HG03432 (cell line): ENCODE results near the gene KRT77.
"Not testable (repeated sequence)": the region's sequence is repeated elsewhere in the genome, so short reads cannot be mapped to it uniquely, and the experiment has no call there.

ENCODE experiments used
- ATAC-seq: cut with Tn5 transposase; IDR thresholded peaks from one replicate; pipeline ENCODE4 v1.9.1; 2021; ENCODE audit warnings: mild to moderate bottlenecking, moderate library complexity; ENCODE audit not compliant: unreplicated experiment

Gene KRT77

DNA sequence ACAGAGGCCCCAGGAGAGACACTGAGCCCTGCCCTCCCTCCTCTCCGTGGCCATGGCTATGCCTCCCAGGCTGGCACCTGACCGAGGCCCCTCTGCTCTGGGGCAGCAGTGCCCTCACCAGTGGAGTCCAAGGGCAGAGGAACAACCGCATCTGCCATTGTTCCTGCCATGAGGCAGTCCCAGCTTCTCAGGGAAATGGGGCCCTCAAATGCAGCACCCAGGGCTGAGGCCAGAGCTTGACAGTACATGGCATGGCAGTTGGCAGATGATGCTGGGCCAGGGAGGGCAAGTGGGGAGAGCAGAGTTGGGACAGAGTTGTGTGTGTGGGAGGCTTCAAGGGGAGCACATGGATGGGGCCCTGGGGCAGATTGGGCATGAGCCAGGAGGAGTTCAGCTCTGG is 21.1 kb upstream of the KRT77 start:
- no peak for ATAC-seq

DNA sequence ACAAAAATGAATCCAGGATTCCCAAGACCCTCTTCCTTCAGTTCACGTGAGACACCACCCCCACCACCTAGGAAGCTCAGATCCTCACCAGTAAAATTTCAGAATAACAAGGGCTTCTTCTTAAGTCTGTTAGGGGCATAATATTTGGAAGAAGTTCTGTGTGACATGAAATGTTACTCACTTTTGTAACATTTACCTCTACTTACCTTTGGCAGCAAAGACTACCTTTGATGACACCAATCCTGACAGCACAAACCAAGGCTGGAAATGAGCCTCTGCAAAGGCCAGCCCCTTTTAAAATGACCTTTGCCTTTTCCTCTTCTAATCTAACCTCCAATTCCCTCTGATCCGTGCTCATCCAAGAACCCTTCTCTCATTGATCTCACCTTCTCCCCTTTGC is 19.4 kb upstream of the KRT77 start:
- ATAC-seq = no peak

- ATAC-seq = no peak
Measured at GRCh38 chr12:52721838-52722470, 18.6 kb upstream of the KRT77 start.

- no peak for ATAC-seq
Measured at GRCh38 chr12:52720365-52720886, 17.1 kb upstream of the KRT77 start.

DNA sequence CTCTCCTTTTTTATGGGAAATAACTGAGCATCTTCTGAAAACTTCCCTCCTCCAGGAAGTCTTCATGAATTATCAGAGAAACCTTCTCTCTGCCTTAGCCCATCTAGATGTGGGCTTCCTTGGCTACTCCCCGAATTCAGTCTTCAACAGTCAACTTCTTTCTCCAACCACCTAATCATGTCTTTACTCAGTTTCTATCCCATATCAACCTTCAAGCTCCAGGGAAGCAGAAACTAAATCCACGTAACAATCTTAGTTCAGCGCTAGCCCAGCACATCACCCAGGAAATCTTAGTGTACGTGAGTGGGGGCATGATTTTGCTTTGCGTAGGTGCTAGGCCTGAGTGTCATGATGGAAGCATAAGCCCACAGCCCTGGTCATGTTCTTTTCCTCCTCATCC is 12.7 kb upstream of the KRT77 start:
- no peak for ATAC-seq

DNA sequence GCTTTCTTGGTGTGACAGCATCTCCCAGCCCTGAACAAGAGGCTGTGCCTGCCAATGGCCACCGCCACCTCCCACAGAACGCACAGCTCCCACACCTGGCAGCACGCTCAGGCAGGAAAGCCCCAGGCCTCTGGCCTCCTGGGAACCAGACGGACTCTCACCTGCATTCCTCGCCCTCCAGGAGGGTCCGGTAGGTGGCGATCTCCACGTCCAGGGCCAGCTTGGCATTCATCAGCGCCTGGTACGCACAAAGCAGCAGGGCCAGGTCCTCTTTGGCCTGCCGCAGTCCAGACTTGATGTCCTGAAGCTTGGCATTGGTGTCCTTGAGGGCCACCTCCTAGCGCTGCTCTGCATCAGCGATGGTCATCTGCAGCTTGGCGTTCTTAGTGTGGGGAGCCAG is 12.1 kb upstream of the KRT77 start:
- no peak for ATAC-seq

- no peak for ATAC-seq
Measured at GRCh38 chr12:52714887-52715281, 11.6 kb upstream of the KRT77 start.

DNA sequence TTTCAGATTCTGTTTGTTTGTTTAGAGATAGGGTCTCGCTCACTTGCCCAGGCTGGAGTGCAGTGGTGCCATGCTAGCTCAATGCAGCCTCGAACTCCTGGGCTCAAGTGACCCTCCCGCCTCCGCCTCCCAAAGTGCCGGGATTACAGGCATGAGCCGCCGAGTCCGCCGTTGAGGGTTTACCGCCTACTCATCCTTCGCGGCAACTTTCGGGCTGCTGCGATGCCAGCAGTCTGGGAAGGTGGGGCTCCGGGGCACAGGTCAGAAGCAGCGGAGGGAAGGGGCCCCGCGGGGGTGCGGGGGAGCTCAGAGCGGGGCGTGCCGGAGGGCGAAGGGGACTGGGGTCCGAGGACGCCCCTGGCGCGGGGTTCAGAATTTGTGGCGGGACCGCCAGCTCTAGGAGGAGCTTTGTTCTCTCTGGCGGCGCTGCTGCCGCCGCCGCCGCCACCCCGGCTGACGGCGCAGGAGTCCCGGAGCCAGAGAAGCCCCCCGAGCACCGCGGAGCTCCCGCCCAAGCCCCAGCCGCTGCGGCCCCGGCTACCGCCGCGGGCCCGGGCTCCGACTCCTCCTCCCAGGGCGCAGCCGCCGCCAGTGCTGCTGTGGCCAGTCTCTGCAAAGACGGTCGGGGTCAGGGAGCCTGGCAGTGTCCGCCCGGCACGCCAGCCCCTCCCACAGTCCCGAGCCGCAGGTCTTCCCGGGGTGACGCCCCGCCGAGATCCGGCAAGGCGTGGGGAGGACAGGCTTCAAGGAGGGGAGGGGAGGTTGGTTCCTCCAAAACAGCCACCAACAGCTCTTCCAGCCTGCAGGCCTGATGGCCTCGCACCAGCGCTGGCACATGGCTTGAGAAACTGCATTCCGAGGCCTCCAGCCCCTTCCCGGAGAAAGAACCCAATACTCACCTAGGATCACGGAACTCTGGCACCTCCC is 10.9 kb upstream of the KRT77 start:
- ATAC-seq = no peak

DNA sequence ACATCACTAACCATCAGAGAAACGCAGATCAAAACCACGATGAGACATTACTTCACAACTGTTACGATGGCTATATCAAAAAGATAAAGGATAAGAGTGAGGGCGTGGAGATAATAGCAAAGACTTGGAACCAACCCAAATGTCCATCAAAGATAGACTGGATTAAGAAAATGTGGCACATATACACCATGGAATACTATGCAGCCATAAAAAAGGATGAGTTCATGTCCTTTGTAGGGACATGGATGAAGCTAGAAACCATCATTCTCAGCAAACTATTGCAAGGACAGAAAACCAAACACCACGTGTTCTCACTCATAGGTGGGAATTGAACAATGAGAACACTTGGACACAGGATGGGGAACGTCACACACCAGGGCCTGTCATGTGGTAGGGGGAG is 8.8 kb upstream of the KRT77 start:
- ATAC-seq = not testable (repeated sequence)

DNA sequence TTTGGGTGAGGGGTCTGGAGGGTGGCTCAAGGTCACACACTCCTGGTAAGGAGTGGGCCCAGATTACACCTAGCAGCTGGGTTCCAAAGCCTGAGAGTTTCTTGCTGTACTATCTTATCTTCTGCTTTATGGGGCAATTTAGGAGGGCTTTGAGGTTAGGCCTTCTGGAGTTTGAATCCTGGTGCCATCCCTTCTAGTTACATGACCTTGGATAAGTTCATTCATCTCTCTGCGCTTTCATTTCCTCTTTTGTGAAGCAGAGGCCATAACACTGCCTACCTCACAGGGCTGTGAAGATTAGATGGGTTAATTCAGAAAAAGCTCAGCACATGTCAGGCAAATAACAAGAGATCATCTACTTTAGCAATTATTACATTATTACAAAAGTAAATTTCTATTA is 7.4 kb upstream of the KRT77 start:
- no peak for ATAC-seq

DNA sequence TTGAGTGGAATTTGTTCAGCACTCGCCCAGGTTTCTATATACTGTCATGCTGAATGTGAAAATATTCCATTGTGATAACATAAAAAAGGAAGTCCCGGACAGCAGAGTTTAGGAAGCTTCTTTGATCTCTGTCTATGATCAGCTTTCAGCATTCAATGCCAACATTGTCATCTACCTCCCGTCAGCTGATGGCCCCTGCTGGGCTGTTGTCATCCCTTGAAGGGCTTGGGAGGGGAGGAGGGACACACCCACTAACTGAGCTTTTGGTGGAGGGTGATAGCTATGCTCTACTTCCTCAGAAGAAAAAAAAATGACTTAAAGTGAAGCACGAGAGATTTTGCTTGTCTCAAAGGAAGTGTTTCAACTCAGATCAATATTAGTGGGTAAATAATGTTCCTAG is 4.7 kb upstream of the KRT77 start:
- no peak for ATAC-seq

GRCh38 chr12:52704464-52704863 is 1.1 kb upstream of the KRT77 start:
- ATAC-seq = no peak

DNA sequence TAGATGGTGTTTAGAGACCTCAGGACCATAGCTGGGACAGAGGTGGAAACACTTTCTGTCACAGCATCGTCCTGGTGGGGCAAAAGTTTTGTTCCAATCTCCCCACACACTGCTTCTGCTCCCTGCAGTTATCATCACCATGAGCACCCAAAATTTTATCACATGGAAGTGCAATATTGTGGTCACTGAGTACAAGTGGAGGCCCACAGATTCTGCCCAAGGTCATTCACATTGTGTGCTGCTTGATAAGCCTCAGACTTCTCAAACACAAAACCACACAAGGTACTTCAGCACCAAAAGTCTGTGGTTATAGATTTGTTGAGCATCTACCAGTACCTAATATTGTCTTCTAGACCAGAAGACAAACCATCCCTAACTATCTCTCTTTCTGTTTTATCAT is 554 bp upstream of the KRT77 start:
- no peak for ATAC-seq

GRCh38 chr12:52702338-52702737 is 986 bp downstream of the KRT77 start:
- ATAC-seq = no peak

DNA sequence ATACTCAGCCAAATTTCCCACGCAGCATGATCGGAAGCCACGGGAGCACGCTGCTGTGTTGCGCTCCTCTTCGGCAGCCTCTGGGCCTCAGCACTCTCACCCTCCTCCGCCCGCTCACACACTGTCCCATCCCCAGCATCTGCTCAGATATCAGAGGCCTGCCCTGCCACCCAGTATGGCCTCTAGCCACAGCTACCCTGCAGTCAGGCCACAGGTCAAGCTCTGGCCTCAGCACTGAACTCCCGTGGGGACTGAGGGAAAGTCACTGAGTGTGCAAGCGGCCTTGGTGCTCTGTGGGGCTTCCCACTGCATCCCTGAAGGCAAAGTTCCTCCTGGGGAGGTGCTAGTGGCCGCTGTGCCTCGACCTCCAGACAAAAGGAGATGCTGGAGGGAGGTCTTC is 2.0 kb downstream of the KRT77 start:
- ATAC-seq = no peak

- ATAC-seq = no peak
Measured at GRCh38 chr12:52699960-52700359, 3.4 kb downstream of the KRT77 start.

DNA sequence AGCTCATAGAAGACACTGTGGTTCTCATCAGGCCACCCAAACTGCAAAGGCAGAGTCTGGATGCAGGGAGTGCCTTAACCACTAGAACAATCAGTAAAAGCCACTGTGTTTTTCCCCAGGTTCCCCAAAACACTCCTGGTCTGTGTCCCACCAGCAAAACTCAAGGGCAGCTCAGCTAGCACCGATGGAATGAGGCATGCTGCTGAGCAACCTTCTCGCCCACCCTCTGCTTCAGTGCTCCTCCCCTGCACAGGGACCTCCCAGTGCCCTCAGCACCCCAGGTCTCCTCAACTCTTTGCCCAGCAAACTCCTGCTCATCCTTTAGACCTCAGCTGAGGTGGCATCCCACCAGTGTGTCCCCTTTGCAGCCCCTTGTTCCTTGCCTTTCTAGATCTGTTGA is 4.0 kb downstream of the KRT77 start:
- ATAC-seq = no peak

DNA sequence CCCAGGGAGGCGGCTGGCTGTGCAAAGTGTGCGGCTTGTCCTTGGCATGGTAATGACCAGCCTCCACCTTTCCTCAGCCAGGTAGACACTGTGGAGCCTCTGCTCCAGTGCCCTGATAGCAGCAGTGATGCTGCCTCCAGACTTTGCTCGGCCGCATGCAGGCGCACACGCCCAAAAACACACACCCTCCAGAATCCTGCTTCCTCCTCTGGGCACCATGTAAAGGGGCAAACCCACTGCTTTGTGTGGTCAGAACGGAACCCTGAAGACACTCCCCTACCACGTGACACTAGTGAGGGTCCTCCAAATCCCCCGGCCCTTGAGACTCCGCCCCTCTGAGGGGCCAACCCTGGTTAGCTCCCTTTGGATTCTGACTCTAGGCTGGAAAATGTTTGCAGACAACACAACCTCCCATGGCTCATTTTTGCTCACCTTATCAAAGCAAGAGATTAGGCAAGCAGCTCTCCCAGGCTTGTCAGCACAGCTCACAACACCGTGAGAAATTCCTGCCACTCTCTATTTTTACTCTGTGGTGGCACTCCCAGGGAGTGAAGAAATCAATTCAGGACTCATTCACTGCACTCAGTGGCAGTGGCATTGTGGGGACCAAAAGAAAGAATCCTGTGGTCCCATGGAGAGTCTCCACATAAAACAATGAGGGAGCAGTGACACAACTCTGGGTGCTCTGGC is 4.5 kb downstream of the KRT77 start:
- no peak for ATAC-seq

DNA sequence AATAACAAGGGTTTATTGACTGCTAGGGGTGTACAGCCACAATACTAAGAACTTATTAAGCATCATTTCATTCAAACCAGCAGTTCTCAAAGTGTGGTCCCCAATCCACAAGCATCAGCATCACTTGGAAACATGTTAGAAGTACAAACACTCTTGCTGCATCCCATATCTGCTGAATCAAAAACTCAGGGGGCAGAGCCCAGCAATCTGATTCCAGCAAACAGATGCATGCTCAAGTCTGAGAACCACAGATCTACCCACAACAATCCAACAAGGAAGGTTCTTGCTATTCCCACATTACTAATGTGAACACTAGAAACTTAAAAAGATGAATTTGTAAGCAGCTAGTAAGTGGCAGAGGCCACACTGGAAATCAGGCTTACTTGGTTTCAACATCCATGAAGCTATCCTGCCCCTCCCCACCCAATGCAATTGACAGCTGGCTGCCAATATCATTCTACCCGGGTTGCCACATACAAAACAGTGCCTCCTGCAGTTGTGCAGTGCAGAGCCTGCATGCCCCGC is 6.2 kb downstream of the KRT77 start:
- no peak for ATAC-seq

DNA sequence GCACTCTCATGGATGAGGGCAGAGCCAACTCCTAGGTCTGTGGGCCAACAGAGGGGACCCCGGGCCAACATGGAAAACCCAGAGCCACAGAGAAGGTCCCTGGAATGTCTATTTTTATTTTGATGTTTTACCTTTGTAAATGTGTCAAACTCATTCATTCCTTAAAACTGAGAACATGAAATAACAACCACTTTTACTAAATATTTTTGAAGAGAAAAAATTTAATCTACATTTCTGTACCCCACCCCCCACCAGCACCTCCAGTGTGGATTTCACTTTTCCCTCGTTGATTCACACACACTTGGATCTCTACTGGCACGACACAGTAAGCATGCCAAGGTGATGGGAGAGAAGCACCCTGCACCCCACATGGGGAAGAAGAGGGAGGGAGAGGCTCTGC is 6.7 kb downstream of the KRT77 start:
- ATAC-seq = no peak

DNA sequence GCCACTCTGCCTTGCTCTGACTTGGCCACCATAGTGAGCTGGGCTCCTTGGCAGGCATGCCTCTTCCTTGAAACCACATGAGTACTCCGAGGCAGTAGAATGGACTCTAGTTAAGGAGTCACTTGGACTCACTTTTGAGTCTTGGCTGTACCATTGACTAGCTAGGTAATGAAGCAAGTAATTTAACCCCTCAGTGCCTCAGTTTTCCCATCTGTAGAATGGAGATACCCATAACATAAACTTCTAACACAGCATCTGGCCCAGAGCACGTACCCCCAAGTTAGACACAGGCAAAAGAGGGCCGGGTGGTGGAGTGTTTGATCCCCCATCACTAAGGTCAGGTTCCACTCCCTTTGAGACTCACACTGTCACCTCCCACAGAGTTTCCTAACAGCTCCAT is 8.3 kb downstream of the KRT77 start:
- ATAC-seq = no peak
